CD8-positive, alpha-beta memory T cell (primary cell): ENCODE results near the gene GON7. TPM values are rescaled to one million over a fixed set of nuclear protein-coding genes. Genes with fewer than 3 reads are reported as not detected.

Experiments
- CTCF ChIA-PET: fragments of 350-600 bp; sonication (Branson Sonifier 250); formaldehyde crosslinking; loops from one replicate; lab custom pipeline; 2021; ENCODE audit warnings: antibody characterized with exemption; lab: Charles Lee
- POLR2A ChIA-PET: fragments of 350-600 bp; sonication (Branson Sonifier 250); formaldehyde crosslinking; loops from one replicate; lab custom pipeline; 2021; ENCODE audit warnings: antibody characterized with exemption; lab: Charles Lee
- DNase-seq, 5 donors: peaks; one replicate each; pipeline versions ENCODE4 v3.0.0 to v3.0.0-alpha.2; 2020 to 2022; ENCODE audit warnings: mixed read lengths in 1 of 5
- H3K27ac ChIP-seq: one replicate; pipeline ENCODE4 v1.7.0; 2013; ENCODE audit warnings: low read depth, mild to moderate bottlenecking, low read length, moderate library complexity
- H3K27me3 ChIP-seq: 2 replicates; pipeline ENCODE4 v1.7.0; 2013; ENCODE audit warnings: low read length, mild to moderate bottlenecking; ENCODE audit not compliant: insufficient read depth, poor library complexity, severe bottlenecking
- H3K36me3 ChIP-seq: 2 replicates; pipeline ENCODE4 v1.7.0; 2013; ENCODE audit warnings: mild to moderate bottlenecking, low read length, moderate library complexity; ENCODE audit not compliant: insufficient read depth
- H3K4me1 ChIP-seq: 2 replicates; pipeline ENCODE4 v1.7.0; 2013; ENCODE audit warnings: mild to moderate bottlenecking, low read length, moderate library complexity; ENCODE audit not compliant: insufficient read depth
- H3K4me3 ChIP-seq: 2 replicates; pipeline ENCODE4 v1.7.0; 2013; ENCODE audit warnings: mild to moderate bottlenecking, low read length
- H3K9me3 ChIP-seq: 2 replicates; pipeline ENCODE4 v1.7.0; 2013; ENCODE audit warnings: mild to moderate bottlenecking, low read length
- H3K27ac Mint-ChIP-seq, 8 donors: one replicate each; pipeline ENCODE4 v1.8.0; 2020 to 2021; ENCODE audit warnings: mixed read lengths in 8 of 8, mild to moderate bottlenecking in 6 of 8, inconsistent platforms in 3 of 8, moderate library complexity in 3 of 8
- H3K27me3 Mint-ChIP-seq, 2 donors: one replicate each; pipeline ENCODE4 v1.8.0; 2020 to 2021; ENCODE audit warnings: mixed read lengths in 2 of 2, mild to moderate bottlenecking in 1 of 2, moderate library complexity in 1 of 2
- H3K36me3 Mint-ChIP-seq, 3 donors: one replicate each; pipeline ENCODE4 v1.8.0; 2020 to 2021; ENCODE audit warnings: mixed read lengths in 3 of 3, inconsistent platforms in 1 of 3, mild to moderate bottlenecking in 1 of 3
- H3K4me1 Mint-ChIP-seq, 3 donors: one replicate each; pipeline ENCODE4 v1.8.0; 2020 to 2021; ENCODE audit warnings: mixed read lengths in 3 of 3, inconsistent platforms in 1 of 3, mild to moderate bottlenecking in 1 of 3
- H3K4me3 Mint-ChIP-seq, 7 donors: one replicate each; pipeline ENCODE4 v1.8.0; 2020 to 2021; ENCODE audit warnings: mixed read lengths in 7 of 7, mild to moderate bottlenecking in 6 of 7, moderate library complexity in 4 of 7, inconsistent platforms in 2 of 7
- H3K9me3 Mint-ChIP-seq, 5 donors: one replicate each; pipeline ENCODE4 v1.8.0; 2020 to 2022; ENCODE audit warnings: mixed read lengths in 5 of 5, mild to moderate bottlenecking in 3 of 5, moderate library complexity in 2 of 5, inconsistent platforms in 1 of 5
- polyA plus RNA-seq: library from polyadenylated mRNA; unstranded; fragments of 300-500 nt; fragmentation: Illumina TruSeq; gene quantifications from one replicate; pipeline ENCODE4 v1.2.3, GENCODE V29; 2021
- total RNA-seq, 2 experiments: library from RNA; stranded (reverse); gene quantifications; one replicate each; pipeline ENCODE4 v1.2.3, GENCODE V29; 2021

The GON7 gene
- total and polyA plus RNA-seq, 3 experiments from 2014 or later = 19.7 to 24.2 (median 19.8) TPM

DNA sequence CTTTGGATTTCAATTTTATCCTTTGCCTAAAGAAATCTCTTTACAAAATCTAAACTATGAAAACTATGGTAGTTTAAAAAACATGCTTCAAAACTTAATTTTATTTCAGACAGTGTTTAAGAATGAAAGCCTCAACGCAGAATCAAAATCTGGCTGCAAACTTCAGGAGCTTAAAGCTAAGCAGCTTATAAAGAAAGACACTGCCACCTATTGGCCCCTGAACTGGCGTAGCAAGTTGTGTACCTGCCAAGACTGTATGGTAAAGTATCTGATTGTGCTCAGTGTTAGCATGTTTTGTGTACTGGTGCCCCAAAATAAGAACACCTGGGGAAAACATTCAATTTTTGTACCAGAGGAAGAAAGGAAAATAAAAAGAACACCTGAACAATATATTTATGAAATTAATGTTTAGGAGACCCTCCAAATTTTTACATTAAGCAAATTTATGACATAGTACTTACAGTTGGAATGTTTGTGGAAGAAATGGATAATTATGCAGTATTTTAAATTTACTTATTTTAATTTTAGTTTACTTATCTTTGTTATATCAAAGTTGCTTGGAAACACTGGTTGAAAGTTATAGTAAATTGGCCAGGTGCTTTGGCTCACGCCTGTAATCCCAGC lies 12.3 kb upstream of the GON7 start:
- Histone ChIP-seq H3K9me3 (no peaks in the 10 kb centered on the region), H3K27me3 (no peaks in the 10 kb centered on the region), H3K36me3 (peaks cover 13% of the 10 kb centered on the region), H3K27ac (no peak overlapping the region), H3K4me3 (no peak overlapping the region), H3K4me1 (no peaks in the 10 kb centered on the region)
- H3K27ac Mint-ChIP-seq = no peak overlapping the region
- H3K4me1 Mint-ChIP-seq = no peaks in the 10 kb centered on the region
- no peaks in the 10 kb centered on the region for H3K9me3 Mint-ChIP-seq
- H3K4me3 Mint-ChIP-seq = no peak overlapping the region
- ChIA-PET CTCF (interaction anchor here (1.0 to 1.3 kb wide), 7 partner anchors 12 to 264 kb away, joined by 4 to 10 read pairs (median 5); partner anchors contain the start of genes GON7 and UBR7), POLR2A (interaction anchor here (0.6 kb wide), 1 partner anchor 816 kb away, joined by 11 read pairs; no protein-coding TSS in a partner anchor)
- peak; percentile 12 to 68 (median 23) for DNase-seq
- no peaks in the 10 kb centered on the region for H3K27me3 Mint-ChIP-seq
- peaks cover 15 to 66% (median 25%) of the 10 kb centered on the region in 3 donors for H3K36me3 Mint-ChIP-seq

DNA sequence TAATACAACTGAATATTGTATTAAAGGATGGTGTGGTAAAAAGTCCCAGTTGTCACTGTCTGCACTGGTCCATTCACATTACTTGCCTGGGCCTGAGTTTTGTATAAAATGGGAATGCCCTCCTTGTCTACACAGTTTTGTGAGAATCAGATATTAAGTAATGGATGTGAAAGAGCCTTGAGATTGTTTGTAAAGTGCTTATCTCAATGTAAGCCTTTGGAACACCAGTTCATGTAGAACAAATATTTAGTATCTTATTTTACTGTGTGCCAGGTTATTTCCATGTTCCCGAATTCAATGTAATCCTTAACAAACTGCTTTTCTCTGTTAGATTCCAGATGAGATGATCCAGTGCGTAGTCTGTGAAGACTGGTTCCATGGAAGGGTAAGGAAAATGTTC lies 7.7 kb upstream of the GON7 start:
- H3K27me3 ChIP-seq = no peaks in the 10 kb centered on the region
- H3K36me3 ChIP-seq = peaks cover 9% of the 10 kb centered on the region
- no peaks in the 10 kb centered on the region for H3K9me3 ChIP-seq
- Mint-ChIP-seq H3K27ac (no peak overlapping the region), H3K36me3 (peaks cover 9 to 68% (median 16%) of the 10 kb centered on the region in 3 donors), H3K4me3 (no peak overlapping the region), H3K9me3 (no peaks in the 10 kb centered on the region), H3K27me3 (no peaks in the 10 kb centered on the region), H3K4me1 (peaks cover 1 to 9% (median 2%) of the 10 kb centered on the region in 3 donors)
- ChIA-PET CTCF (no interaction called here), POLR2A (no interaction called here)
- H3K4me1 ChIP-seq = no peaks in the 10 kb centered on the region
- DNase-seq = no peak
- no peak overlapping the region for H3K27ac ChIP-seq
- H3K4me3 ChIP-seq = no peak overlapping the region

DNA sequence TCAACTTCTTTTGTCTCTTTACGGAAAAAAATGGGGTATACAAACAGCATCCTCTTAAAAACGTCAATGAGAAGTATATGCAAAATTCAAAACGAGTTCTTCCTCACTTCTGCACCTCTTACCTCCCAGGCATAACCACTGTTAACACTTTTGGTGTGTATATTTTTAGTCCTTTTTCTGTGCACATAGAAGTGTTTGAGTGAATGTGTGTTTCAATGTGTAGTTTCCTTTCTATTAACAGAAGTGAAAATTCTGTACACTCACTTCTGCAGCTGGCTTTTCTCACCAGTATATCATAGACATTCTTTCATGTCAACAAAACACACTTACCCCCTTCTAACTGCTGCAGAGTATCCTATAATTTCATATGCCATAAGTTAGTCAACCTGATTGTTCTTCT lies 5.6 kb upstream of the GON7 start:
- DNase-seq = no peak
- POLR2A ChIA-PET = no interaction called here
- Histone ChIP-seq H3K27ac (no peak overlapping the region), H3K27me3 (no peaks in the 10 kb centered on the region), H3K4me3 (no peak overlapping the region), H3K9me3 (no peaks in the 10 kb centered on the region), H3K4me1 (peaks cover 8% of the 10 kb centered on the region), H3K36me3 (peaks cover 9% of the 10 kb centered on the region)
- CTCF ChIA-PET = no interaction called here
- Mint-ChIP-seq H3K27me3 (no peaks in the 10 kb centered on the region), H3K4me3 (peak overlapping the region in 1 of 7 donors; percentile 45), H3K36me3 (peaks cover 0 to 61% (median 13%) of the 10 kb centered on the region in 3 donors), H3K9me3 (no peaks in the 10 kb centered on the region), H3K27ac (peak overlapping the region in 2 of 8 donors; percentile 2 to 67), H3K4me1 (peaks cover 15 to 29% (median 21%) of the 10 kb centered on the region in 3 donors)

DNA sequence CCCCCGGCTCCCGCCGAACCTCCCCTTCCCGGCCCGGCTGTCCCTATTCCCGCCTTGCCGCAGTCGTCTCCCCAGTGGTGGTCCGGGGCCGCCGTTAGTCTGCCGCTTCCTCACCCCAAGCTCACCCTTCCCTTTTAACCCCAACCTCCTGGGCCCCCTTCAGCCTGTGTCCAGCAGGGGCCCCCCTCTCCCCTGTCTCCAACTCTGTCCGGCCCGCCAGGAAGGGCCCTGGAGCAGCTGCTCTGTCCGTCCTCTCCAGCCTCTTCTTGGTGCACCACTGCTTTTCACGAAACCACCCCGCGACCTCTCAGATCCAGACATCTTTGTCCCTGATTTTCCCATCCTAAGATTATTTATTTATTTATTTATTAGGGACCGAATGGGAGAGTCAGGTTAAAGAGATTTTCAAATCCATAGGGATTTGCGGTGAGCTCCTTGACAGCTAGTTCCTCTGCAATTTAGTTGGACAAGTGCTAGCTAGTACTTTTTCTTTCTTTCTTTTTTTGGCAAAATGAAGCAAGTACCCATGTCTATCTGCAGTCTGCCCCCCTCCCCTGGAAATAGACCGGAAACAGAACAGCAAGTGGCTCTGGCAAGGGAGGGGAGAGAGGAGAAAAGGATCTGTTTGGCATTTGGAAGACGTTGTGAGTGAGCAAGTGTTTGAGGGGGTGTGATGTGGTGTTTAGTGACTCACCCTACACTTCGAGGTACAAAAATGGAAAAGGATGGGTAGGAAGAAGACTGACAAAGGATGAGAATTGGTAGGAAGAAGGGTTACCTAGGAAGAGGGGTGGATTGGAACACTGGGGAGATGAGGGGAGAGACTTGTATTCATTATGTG lies 823 bp upstream of the GON7 start:
- H3K9me3 Mint-ChIP-seq = no peaks in the 10 kb centered on the region
- Histone ChIP-seq H3K9me3 (no peaks in the 10 kb centered on the region), H3K4me3 (peak overlapping the region; percentile 96), H3K4me1 (peaks cover 22% of the 10 kb centered on the region), H3K27me3 (no peaks in the 10 kb centered on the region), H3K36me3 (no peaks in the 10 kb centered on the region), H3K27ac (peak overlapping the region; percentile 78)
- H3K4me3 Mint-ChIP-seq = peak overlapping the region; percentile 95 to 100 (median 98)
- peaks cover 40 to 61% (median 57%) of the 10 kb centered on the region in 3 donors for H3K4me1 Mint-ChIP-seq
- no peaks in the 10 kb centered on the region for H3K27me3 Mint-ChIP-seq
- peak in 2 of 5 donors; percentile 10 to 23 for DNase-seq
- ChIA-PET CTCF (interaction anchor here (1.0 to 4.8 kb wide), 8 partner anchors 10 to 256 kb away, joined by 3 to 30 read pairs (median 6); partner anchors contain the start of genes LYSET and MOAP1), POLR2A (interaction anchor here (0.7 to 3.0 kb wide), 2 partner anchors 23 to 95 kb away, joined by 3 to 36 read pairs; partner anchors contain the start of genes LYSET and MOAP1)
- peaks cover 0 to 28% (median 3%) of the 10 kb centered on the region in 3 donors for H3K36me3 Mint-ChIP-seq
- H3K27ac Mint-ChIP-seq = peak overlapping the region; percentile 65 to 99 (median 90)

DNA sequence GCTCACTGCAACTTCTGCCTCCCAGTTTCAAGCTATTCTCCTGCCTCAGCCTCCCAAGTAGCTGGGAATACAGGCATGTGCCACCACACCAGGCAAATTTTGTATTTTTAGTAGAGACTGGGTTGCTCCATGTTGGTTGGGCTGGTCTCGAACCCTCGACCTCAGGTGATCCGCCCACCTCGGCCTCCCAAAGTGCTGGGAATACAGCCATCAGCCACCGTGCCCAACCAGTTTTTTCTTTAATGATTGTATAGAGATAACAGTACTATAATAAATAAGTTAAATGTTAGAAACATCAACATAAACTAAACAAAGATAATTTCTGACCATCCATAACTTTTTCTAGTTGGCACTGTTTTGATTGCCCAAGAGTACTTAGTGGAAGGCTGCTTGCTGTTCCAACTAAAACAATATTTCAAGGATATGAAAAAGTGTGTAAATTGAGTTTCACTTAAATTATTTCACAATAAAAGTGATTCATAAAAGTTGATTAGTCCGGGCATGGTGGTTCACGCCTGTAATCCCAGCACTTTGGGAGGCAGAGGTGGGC lies 5.6 kb downstream of the GON7 start:
- no peak overlapping the region for H3K4me3 Mint-ChIP-seq
- no peak overlapping the region for H3K4me3 ChIP-seq
- H3K27ac Mint-ChIP-seq = peak overlapping the region in 1 of 8 donors; percentile 63
- H3K4me1 ChIP-seq = peaks cover 15% of the 10 kb centered on the region
- ChIA-PET CTCF (no interaction called here), POLR2A (no interaction called here)
- peaks cover 0 to 10% (median 0%) of the 10 kb centered on the region in 3 donors for H3K36me3 Mint-ChIP-seq
- no peaks in the 10 kb centered on the region for H3K36me3 ChIP-seq
- H3K27ac ChIP-seq = no peak overlapping the region
- H3K9me3 Mint-ChIP-seq = no peaks in the 10 kb centered on the region
- no peaks in the 10 kb centered on the region for H3K27me3 ChIP-seq
- DNase-seq = no peak
- no peaks in the 10 kb centered on the region for H3K9me3 ChIP-seq
- H3K27me3 Mint-ChIP-seq = no peaks in the 10 kb centered on the region
- peaks cover 22 to 32% (median 30%) of the 10 kb centered on the region in 3 donors for H3K4me1 Mint-ChIP-seq

DNA sequence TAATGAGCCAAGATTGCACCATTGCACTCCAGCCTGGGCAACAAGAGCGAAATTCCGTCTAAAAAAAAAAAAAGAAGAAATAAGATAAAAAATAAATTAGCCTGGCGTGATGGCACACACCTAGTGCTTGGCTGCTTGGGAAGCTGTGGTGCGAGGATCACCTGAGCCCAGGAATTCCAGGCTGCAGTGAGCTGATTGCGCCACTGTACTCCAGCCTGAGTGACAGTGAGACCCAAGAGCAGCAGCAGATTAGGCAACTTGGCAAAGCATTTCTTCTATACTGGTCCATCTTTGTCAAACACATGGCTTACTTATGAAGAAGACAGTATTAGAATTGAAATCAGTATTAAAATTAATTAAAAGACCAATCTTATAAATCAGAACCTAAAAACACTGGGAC lies 6.3 kb downstream of the GON7 start:
- no peak overlapping the region for H3K4me3 Mint-ChIP-seq

DNA sequence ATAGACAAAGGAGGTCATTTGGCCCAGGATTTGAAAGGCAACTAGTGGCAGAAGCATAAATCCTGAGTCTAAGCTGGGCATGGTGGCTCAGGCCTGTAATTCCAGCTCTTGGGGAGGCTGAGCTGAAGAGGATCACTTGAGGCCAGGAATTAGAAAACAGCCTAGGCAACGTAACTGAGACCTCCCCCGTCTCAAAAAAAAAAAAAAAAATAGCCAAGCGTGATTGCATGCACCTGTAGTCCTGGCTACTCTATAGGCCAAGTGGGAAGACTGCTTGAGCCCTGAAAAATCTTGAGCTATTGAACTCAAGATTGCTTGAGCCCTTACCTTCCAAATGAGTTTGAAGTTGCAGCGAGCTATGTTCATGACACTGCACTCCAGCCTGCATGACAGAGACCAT lies 7.8 kb downstream of the GON7 start:
- no peaks in the 10 kb centered on the region for H3K4me1 ChIP-seq
- no peak for DNase-seq
- peaks cover 0 to 10% (median 0%) of the 10 kb centered on the region in 3 donors for H3K36me3 Mint-ChIP-seq
- H3K9me3 Mint-ChIP-seq = no peaks in the 10 kb centered on the region
- peak overlapping the region in 1 of 8 donors; percentile 12 for H3K27ac Mint-ChIP-seq
- no peaks in the 10 kb centered on the region for H3K27me3 ChIP-seq
- H3K4me3 ChIP-seq = no peak overlapping the region
- ChIA-PET CTCF (interaction anchor here (1.6 kb wide), 1 partner anchor 86 kb away, joined by 4 read pairs; no protein-coding TSS in a partner anchor), POLR2A (interaction anchor here (1.3 kb wide), 1 partner anchor 14 kb away, joined by 3 read pairs; the partner anchor contains the start of gene LYSET)
- H3K27me3 Mint-ChIP-seq = no peaks in the 10 kb centered on the region
- peaks cover 4 to 10% (median 9%) of the 10 kb centered on the region in 3 donors for H3K4me1 Mint-ChIP-seq
- H3K36me3 ChIP-seq = no peaks in the 10 kb centered on the region
- H3K9me3 ChIP-seq = no peaks in the 10 kb centered on the region
- H3K27ac ChIP-seq = no peak overlapping the region
- no peak overlapping the region for H3K4me3 Mint-ChIP-seq

More for the DNA sequence above, 6.3 kb downstream of the GON7 start:
- no peaks in the 10 kb centered on the region for H3K36me3 ChIP-seq
- DNase-seq = no peak
- H3K27me3 ChIP-seq = no peaks in the 10 kb centered on the region
- ChIA-PET POLR2A (no interaction called here), CTCF (no interaction called here)
- Mint-ChIP-seq H3K4me1 (peaks cover 15 to 25% (median 23%) of the 10 kb centered on the region in 3 donors), H3K36me3 (peaks cover 0 to 10% (median 0%) of the 10 kb centered on the region in 3 donors), H3K9me3 (no peaks in the 10 kb centered on the region), H3K27ac (no peak overlapping the region), H3K27me3 (no peaks in the 10 kb centered on the region)
- H3K4me3 ChIP-seq = no peak overlapping the region
- H3K9me3 ChIP-seq = no peaks in the 10 kb centered on the region
- no peak overlapping the region for H3K27ac ChIP-seq
- peaks cover 9% of the 10 kb centered on the region for H3K4me1 ChIP-seq
